C4-2B (cell line): Measurements from ENCODE around the gene C16orf87.

Source experiments
- ZFX ChIP-seq: fragments of 450-650 bp; IDR thresholded peaks from 2 replicates; pipeline ENCODE4 v1.6.1; 2017
- TF ChIP-seq, protein P1 (sequence below): fragments of 450-650 bp; conservative IDR thresholded peaks from 2 replicates; pipeline ENCODE4 v1.5.1; 2017; ENCODE audit warnings: mild to moderate bottlenecking

- TF ChIP-seq, protein P1, sequence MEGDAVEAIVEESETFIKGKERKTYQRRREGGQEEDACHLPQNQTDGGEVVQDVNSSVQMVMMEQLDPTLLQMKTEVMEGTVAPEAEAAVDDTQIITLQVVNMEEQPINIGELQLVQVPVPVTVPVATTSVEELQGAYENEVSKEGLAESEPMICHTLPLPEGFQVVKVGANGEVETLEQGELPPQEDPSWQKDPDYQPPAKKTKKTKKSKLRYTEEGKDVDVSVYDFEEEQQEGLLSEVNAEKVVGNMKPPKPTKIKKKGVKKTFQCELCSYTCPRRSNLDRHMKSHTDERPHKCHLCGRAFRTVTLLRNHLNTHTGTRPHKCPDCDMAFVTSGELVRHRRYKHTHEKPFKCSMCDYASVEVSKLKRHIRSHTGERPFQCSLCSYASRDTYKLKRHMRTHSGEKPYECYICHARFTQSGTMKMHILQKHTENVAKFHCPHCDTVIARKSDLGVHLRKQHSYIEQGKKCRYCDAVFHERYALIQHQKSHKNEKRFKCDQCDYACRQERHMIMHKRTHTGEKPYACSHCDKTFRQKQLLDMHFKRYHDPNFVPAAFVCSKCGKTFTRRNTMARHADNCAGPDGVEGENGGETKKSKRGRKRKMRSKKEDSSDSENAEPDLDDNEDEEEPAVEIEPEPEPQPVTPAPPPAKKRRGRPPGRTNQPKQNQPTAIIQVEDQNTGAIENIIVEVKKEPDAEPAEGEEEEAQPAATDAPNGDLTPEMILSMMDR = no peak
- no peak for TF ChIP-seq ZFX
These were observed 40.6 kb upstream of the C16orf87 start for GRCh38 chr16:46871597-46871996.
